ENCODE measurements around the gene DOCK8. TPM values are rescaled to one million over a fixed set of nuclear protein-coding genes. Genes with fewer than 3 reads are reported as not detected.

The DOCK8 gene
- total and polyA plus RNA-seq, 2 experiments from 2014 or later, result 0.94 to 1.2 TPM

- Histone ChIP-seq H3K27ac (ENCODE audit: low read depth) (no peak overlapping the region), H3K4me3 (no peak overlapping the region), H3K4me1 (ENCODE audit: insufficient read depth) (peaks cover 10% of the 10 kb centered on the region), H2AFZ (no peak overlapping the region), H3K36me3 (ENCODE audit: insufficient read depth) (no peaks in the 10 kb centered on the region), H3F3A (replicated peaks; ENCODE audit: low read depth) (no peaks in the 10 kb centered on the region), H3K27me3 (ENCODE audit: insufficient read depth) (no peaks in the 10 kb centered on the region), H3K4me2 (no peak overlapping the region), H3K9me2 (ENCODE audit: insufficient read depth) (no peaks in the 10 kb centered on the region), H3K79me2 (replicated peaks; ENCODE audit: insufficient read depth) (no peaks in the 10 kb centered on the region), H4K20me1 (replicated peaks; ENCODE audit: insufficient read depth) (no peaks in the 10 kb centered on the region)
- Mint-ChIP-seq H3K27ac (no peak overlapping the region), H3K4me1 (peaks cover 12% of the 10 kb centered on the region; the same call in 2 of the 3 replicates), H3K9me3 (no peaks in the 10 kb centered on the region), H3K4me3 (no peak overlapping the region), H3K27me3 (ENCODE audit: insufficient read depth, low read depth, poor library complexity) (no peaks in the 10 kb centered on the region), H3K36me3 (ENCODE audit: low read depth) (no peaks in the 10 kb centered on the region)
- no peak for TF ChIP-seq CTCF (conservative IDR thresholded peaks at IDR 0.05; ENCODE audit: low read depth in 2 of 2)
- TF ChIP-seq ZNF331 (CRISPR knock-in tag; IDR thresholded peaks at IDR 0.05; ENCODE audit: low read depth), result no peak
- no peak for TF ChIP-seq ZNF114 (CRISPR knock-in tag; IDR thresholded peaks at IDR 0.05)
- TF ChIP-seq ETS1 (IDR thresholded peaks at IDR 0.05), result no peak
- no peak for TF ChIP-seq CREB1 (CRISPR knock-in tag; IDR thresholded peaks at IDR 0.05; ENCODE audit: low read depth)
- no peak for TF ChIP-seq REST (IDR thresholded peaks at IDR 0.05; ENCODE audit: unreplicated experiment)
- no peak for TF ChIP-seq ZNF462 (CRISPR knock-in tag; IDR thresholded peaks at IDR 0.05)
- no peak for TF ChIP-seq POLR2AphosphoS5 (IDR thresholded peaks at IDR 0.05; ENCODE audit: low read depth)
- TF ChIP-seq EZH2 (IDR thresholded peaks at IDR 0.05; ENCODE audit: low read depth, unreplicated experiment), result no peak
- TF ChIP-seq NANOG (IDR thresholded peaks at IDR 0.05; ENCODE audit: borderline replicate concordance), result no peak
- TF ChIP-seq EZH2phosphoT487 (IDR thresholded peaks at IDR 0.05; ENCODE audit: unreplicated experiment), result no peak
- TF ChIP-seq JUNB (IDR thresholded peaks at IDR 0.05; ENCODE audit: unreplicated experiment), result no peak
- TF ChIP-seq STAT1 (IDR thresholded peaks at IDR 0.05; ENCODE audit: unreplicated experiment), result no peak
- no peak for DNase-seq (ENCODE audit: low spot score)
- ATAC-seq, result no peak
These were observed 167.7 kb downstream of the DOCK8 start for GRCh38 chr9:382383-382782.

Data from GM23338 (cell line).